HG02588 (cell line): ENCODE measurements around the gene SLC28A2.

ENCODE experiments used
- ATAC-seq: cut with Tn5 transposase; IDR thresholded peaks from one replicate; pipeline ENCODE4 v1.9.1; 2021; ENCODE audit warnings: mild to moderate bottlenecking, moderate library complexity; ENCODE audit not compliant: unreplicated experiment

Gene SLC28A2

GRCh38 chr15:45320581-45321205 is 68.7 kb downstream of the SLC28A2 start:
- ATAC-seq: no peak

- no peak for ATAC-seq
Measured at GRCh38 chr15:45326280-45326679, 74.2 kb downstream of the SLC28A2 start.

GRCh38 chr15:45326741-45327140 is 74.7 kb downstream of the SLC28A2 start:
- no peak for ATAC-seq
